HG02623 (cell line): ENCODE results near the gene AMBP.

Experiments
- ATAC-seq: cut with Tn5 transposase; IDR thresholded peaks from one replicate; pipeline ENCODE4 v1.9.1; 2021; ENCODE audit warnings: moderate library complexity; ENCODE audit not compliant: unreplicated experiment

Gene AMBP

DNA sequence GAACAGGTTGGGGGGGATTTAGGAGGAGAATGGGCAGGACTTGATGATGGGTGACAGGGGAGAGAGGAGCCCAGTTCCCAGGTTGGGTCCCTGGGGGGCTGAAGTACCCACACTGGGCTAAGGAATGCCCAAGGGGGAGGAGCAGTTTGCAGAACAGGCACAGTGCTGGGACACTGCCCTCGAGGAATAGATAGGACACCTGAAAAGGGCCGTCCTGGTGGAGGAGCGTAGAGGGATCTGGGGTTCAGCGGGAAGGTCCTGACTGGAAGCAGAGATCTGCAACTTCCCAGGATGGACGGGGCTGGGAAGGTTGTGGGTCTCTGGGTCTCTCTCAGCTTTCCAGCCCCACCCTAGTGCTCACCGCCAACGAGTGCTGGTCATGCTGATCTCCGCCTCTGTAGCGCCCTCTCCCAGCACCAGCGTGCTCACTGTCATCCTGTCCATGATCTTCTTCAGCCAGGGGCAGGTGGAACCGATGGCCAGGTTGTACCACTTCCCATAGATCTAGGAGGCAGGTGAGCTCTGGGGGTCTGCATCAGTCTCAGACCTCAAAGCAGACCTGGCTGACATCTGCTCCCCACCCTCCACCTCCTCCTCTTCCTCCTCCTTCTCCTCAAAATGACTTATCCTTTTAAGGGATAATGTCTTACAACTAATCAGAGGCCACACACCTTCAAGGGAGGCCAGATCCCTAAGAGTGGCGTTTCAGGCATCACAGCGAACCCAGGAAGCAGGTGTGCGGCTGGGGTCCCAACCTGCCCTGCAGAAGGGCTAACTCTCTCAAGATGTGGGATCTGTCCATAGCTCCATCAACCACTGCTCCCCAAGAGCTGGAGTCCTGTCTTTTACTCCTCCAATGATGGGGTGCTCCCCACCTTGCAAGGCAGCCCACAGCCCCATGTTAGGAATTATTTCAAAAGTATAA is 1.6 kb downstream of the AMBP start:
- no peak for ATAC-seq

DNA sequence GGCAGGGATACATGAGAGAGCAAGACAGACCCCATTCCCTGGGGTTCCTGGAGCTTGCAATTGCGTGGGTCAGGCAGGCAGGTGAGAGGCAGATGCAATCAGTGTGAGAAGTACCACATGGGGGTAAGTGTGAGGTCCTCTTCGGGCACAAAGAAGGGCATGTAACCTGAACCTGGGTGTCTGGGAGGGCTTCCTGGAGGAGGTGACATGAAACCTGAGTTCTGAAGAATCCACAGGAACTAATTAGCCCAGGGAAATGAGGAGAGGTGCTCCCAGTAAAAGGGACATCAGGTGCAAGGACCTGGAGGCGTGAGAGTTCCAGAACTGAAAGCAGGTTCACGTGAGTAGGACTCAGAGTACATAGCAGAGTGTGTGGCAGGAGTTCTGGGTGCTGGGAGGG is 2.5 kb downstream of the AMBP start:
- no peak for ATAC-seq

DNA sequence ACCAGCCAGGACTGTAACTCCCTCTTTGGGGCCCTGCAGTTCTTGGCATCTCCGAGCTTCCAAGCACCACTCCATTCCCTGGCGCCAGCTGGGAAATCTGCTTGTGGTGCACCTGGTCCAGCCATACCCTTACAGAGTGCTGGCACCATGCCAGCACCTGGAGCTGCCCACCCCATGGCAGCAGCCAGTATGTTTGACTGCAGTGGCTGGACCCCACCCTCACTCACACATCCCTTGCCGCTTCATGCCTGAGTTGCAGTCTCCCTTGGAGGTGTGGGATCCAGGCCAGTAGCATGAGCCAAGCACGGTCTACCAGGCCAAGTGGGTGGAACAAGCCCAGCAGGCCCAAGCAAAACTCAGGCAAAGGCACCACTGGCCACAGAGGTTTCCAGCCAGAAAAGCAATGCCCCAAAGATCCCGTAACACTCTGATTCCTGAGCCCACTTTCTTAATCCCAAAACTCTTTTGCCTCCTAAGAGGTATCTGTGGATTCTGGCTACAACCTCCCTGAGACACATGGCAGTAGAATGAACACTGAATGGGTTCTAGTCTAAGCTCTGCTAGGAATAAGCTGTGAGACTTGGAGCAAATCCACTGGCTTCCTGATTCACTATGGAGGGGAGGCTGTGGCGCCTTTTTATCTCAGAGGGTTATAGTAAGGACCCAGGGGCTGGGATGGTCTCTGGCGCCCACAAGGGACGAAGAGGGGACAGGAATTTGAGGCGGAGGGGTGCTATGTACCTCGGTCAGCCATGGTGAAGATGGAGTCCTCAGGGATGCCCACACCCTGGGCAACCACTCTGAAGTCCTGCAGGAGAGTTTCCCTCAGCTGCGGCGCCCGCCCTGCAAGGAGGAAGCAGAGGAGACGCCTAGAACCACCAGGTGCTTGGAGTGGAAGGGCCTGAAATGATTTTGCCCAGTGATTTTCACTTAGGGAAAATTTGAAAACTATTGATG is 5.6 kb downstream of the AMBP start:
- ATAC-seq = no peak

DNA sequence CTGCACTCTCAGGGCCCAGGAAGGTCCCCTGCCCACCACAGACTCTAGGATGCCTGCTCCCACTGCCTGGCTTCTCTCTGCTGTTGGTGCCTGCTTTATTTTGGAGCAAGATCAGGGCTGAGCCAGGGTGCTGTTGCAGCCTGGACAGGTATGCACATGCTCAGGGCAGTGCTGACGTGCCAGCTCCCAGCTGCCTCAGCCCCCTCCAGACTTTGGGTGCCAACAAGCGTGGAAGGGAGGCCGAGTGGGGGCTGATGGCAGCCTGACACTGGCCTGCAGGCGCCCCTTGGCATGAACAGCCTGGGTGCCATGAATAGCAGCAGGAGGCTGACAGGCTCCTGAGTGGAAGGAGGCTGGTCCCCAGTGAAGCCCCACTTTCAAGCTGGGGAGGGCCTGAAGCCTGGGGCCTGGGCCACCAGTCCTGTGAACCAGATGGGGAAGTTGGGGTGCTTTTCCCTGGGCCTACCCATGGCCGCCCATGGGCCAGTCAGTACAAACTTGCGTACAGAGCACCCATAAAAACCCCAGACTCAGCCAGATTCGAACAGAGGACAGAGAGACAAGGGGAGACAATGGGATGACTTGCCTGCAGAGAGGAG is 6.8 kb downstream of the AMBP start:
- no peak for ATAC-seq

DNA sequence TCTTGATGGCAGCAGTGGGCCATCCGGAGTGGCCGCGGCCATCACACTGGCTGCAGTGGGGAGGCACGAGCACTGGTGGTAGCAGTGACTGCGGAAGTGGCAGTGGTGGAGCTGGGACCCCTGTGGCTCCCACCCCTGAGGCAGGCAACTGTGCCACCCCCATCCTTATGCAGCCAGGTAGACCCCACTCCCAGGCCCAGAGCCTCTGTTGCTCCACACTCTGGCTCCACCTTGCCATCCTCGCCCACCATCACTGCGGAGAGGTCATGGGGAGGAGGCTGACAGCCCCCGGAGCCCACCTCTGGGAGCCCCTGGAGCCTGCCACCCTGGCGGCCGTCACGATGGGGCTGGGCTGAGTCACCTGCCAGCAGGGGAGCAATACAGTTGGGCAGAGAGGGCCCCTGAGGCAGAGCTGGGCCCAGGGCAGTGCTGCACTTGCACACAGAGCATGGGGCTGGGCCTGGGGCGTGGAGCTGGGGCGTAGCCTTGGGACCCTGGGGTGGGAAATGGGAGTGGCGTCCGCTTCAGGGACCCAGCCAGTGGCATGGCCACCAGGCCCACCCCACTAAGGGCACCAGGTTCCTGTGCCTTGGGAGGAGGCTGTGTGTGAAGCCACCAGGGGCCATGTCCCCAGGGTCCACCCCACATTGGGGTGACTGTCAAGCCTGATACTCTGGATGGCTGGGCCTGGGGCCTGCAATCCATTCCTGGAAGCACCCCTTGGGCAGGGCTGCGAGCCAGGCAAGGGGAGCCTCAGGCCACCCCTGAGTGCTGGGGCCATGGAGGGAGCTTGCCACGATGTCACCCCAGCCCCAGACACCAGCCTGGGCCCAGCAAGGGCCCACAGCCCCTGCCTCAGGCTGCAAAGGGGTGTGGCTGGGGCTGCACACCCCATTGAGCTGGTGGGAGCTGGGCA is 7.7 kb downstream of the AMBP start:
- no peak for ATAC-seq

DNA sequence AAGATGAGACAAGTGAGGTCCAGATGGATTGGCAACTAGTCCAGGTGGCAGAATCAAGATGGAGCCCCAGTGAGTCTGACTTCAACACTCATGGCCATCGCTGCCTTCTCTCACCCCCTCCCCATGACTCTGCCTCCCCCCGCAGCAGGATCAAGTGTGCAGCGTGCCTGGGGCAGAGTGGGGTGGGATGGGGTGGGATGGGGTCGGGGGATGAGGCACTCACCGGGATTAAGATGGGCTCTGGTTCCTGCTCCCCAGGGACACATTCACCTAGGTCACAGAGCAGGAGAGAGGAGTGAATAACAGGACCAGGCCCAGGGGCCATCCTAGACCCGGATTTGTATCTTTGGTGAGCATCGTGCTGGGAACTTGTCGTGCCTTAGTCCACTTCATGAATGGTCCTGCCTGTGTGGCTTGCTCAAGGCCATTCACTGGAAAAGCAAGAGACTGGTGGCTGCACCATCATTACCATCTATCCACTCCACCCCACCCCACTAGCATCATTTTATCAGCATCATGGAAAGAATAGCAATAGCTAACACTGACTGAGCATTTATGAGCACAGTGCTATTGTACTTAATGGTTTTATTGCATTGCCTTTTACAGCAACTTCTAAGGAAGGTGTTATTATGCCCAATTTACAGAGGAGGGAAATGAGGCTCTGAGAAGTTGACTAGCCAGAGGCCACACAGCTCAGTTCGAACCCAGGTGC is 8.5 kb downstream of the AMBP start:
- no peak for ATAC-seq

DNA sequence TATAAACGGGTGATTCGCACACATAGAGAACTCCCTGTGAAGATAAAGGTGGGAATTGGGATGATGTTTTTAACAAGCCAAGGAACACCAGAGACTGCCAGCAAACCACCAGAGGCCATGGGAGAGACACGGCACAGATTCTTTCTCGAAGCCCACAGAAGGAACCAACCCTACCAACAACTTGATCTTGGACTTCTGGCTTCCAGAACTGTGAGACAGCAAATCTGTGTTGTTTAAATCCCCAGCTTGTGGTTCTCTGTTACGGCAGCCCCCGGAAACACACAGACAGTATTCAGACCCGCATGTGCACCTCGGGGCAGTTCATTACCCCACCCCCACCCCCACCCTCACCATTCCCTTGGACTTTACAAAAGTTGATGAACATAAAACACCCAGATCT is 12.8 kb downstream of the AMBP start:
- no peak for ATAC-seq

DNA sequence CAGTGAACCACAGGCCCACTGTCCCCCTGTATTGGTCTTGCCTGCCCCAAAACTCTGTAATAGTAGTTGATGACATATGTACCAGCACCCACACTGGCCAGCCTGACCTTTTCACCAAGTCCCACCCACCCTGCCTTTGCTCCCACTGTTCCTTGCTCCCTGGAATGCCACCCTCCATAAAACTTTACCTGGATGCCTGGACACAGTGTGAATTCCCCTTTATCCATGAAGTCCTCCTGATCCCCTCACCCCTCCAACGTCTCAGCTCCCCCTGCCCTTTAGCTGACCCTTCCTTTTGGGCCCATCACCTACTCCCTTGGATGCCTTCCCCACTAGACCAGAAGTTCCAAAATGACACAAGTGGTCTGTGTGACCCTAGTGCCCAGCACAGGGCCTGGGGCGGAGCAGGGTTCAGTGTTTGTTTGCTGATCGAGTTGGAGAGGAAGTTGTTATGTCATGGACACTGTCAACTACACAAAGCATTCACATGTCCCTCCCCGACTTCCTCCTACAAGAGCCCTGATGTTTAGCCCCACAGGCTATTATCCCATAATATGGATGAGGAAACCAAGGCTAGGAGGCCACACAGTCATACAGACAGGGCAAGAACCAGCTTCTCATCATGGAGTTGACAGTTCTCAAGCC is 16.1 kb downstream of the AMBP start:
- no peak for ATAC-seq

DNA sequence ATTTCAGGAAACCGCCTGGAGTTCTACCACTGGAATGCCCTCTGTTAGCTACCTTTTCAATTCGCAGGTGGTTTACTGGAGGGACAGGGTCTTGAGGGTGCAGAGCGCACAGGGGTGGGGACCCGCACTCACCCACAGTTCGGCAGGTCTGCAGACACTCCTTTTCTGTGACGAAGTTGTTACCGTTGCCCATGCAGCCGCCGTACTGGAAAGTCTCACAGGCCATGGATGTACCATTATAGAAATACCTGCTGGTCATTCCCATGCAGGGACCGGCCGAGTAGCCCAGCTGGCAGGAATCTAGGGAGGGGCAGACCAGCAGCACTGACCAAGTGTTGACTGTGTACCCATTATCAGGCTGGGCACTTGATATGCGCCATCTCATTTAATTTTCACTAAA is 16.8 kb downstream of the AMBP start:
- ATAC-seq = no peak

DNA sequence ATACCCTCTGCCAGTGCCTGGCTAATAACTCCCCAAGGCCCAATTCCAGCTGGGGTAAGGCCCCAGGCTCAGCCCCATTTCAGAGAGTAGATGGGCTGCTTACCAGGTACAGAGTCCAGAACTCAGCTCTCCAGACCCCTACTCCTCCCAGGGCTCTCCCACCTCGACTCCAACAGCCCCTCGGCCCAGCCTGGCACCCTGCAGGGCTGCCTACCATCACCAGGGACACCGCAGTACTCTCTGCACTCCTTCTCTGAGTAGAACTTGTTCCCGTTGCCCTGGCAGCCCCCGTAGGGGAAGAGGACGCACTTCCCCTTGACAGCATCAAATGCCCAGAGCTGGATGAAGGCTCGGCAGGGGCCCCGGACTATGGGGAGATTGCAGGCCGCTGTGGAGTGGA is 17.4 kb downstream of the AMBP start:
- ATAC-seq = no peak

DNA sequence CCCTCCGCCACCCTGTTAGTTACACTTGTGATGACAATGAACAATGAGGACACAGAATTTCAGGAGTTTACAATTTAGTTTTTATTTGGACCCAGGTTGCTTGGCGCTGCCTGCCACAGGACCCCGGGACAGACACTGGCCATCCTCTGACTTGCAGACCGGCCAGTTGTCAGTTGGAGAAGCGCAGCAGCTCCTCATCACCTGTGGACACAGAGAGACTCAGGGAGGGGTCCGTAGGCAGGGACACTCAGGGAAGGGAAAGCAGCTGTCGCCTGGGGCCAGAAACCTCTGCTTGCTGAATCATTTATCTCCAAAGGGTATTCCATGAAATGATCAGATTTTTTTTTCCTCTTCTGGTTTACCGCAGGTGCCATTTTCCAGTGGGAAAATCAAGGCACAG is 18.0 kb downstream of the AMBP start:
- no peak for ATAC-seq

DNA sequence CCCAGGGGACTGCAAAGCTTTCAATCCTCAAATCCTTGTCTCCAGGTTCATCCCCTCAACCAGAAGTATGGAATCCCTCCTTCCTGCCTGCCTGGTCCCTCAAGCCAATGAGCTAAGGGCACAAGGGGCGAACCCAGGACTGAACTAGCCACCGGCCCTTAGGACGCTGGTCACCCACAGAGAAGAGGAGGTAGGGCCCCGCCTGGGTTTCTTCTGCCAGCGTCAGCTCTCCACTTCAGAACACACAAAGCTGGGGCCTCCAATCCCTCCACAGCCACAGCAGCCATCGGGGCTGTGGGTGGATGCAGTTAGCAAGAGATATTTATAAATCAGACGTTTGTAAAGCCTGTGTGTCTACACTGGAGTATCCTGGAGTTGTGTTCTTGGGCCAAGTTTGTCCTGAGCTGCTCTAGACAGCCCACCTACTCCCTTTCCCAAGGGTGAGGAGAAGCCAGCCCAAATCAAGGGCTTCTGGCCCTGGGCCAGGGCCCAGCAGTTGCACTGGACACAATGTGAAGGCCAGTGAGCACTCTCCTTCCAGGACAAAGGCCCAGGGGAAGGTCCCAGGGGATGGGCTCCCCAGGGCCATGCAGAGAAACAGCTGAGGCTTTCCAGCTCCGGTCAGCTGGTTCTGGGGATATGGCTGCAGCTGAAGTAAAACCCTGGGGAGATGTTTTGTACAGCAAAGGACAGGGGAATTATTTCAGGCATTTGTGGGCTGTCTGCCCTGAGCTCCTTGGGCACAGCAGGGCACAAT is 18.9 kb downstream of the AMBP start:
- ATAC-seq = no peak

DNA sequence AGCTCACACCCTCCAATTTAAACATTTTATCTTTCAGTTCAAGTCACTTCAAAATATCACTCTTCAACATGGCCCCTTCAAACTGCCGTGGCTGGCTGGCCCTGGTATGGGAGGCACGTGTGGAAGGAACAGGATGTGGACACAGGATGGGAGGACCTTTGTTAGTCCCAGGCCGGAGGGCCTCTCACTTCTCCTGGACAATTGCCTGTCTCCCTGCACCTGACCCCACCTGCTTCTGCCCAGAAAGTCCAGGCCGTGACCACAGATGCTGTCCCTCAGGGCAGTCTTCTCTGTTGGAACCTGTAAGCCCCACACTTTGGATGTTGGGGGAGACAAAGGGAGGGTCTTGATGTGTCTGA is 19.4 kb downstream of the AMBP start:
- ATAC-seq = no peak

DNA sequence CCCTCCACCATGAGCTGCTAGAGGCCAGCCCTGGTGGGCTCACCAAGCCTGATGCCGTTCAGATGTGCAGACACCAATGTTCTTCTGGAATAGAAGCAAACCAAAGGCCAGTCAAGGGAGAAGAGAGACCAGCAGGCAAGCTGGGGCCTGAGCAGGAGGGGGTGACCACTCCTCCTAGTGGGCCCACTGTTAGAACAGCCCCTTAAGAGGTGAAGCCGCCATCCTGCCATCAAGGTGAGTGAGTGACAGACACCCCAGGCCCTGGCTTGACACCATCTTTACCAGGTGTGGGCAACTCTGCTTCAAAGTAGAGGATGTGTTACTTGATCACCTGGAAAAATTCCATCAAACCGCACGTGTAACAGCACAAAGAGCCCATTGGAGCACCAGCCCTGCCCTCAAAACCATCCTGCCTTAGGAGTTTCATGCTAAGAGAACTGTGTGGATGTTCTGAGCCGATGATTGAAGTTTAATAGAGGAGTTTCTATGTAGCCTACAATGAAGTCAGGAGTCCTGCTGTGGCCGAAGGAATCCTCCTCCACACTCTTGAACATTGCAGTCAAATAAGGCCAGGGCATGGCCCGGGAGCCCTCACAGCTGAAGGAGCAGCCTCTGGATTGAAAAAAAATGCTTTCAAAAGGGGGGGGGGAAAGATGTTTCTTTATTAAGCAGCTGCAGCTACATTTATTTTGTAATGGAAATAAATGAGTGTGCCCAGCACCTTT is 20.8 kb downstream of the AMBP start:
- ATAC-seq = no peak

DNA sequence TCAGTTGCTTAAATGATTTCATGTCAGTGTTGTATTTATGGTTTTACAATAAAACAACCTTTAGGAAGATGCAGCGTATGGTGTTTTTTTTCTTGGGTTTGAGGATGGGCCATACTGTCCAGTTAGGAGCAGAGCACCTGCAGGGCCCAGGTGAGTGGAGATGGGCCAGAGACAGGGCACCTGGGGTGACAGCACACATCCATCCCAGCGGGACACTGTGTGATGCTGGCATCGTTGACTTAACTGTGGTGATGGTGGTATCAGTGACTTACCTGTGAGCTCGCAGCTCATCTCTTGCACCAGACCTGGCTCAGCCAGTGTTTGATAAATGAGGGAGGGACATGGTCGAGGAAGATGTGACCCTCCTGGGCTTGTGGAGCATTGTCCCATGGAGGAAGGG is 21.6 kb downstream of the AMBP start:
- no peak for ATAC-seq

DNA sequence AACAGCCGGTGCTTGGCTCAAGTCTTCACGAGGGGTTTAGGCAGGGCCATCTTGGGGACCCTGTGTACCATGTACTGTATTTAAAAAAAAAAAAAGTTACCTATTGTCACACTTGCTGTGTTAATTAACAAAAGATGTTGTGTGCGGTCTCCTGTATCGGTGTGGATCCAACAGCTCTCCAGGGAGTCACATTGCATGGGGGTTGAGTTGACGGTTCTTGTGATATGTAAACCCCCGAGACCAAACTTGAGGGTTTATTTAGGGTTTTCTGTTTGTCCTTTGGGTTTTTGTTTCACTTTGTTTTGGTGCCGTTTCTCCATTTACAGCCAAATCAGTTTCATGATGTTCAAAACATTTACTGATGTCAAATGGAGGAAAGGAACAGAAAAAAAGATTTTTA is 22.2 kb downstream of the AMBP start:
- ATAC-seq = no peak

DNA sequence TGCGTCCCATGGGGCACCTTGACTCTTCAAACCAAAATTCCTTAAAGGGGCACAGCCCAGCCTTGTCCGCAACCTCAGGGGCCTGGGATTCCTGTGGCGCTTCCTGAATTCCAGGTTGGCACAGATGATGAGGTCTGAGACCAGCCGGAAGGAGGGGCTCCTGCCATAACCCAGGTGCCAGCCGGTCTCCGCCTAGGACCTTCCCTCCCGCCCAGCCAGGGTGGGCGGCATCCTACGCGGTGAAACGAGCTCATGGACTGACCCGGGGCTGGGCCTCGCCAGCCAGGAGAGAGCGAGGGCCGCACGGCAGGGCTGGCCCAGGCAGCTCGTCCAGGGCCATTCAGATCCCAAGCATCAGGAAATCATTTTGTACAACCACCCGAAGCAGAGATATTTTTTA is 23.0 kb downstream of the AMBP start:
- ATAC-seq = no peak

DNA sequence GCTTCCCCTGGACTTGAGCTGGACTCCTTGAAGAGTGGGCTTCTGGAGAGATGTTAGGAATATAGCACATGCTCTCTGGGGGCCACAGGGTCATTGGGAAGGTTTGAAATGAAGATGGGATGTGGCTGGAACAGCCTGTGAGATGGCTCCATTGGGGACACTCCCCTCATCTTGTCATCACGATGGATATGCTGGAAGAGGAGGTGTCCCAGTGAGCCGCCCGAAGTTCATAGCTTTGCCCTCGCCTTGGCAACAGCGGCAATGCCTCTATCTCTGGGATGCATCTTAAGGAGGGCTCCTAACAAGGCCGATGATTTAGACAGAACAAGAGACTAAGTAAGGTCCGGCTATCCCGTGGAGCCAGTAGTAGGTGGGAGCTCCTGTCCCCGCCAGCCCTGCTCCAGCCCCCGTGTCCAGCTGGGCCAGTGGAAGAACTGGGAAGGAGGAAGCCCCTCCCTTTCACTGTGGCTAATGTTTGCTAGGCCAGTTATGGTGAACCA is 23.9 kb downstream of the AMBP start:
- no peak for ATAC-seq
